NCI-H82 (cell line): Measurements from ENCODE around the gene RIMS1.
"Not testable (repeated sequence)": the region's sequence is repeated elsewhere in the genome, so short reads cannot be mapped to it uniquely, and the experiment has no call there.

Experiments used
- DNase-seq: peaks from one replicate; lab custom pipeline; 2025; lab: John Stamatoyannopoulos, UW

RIMS1 gene

GRCh38 chr6:72335203-72335602 is 448.9 kb downstream of the RIMS1 start:
- DNase-seq = not testable (repeated sequence)

- DNase-seq = no peak
Measured at GRCh38 chr6:72348926-72349325, 462.6 kb downstream of the RIMS1 start.

GRCh38 chr6:72350296-72350881 is 464.0 kb downstream of the RIMS1 start:
- DNase-seq = no peak

GRCh38 chr6:72363844-72364740 is 477.7 kb downstream of the RIMS1 start:
- DNase-seq = no peak

GRCh38 chr6:72365773-72366172 is 479.4 kb downstream of the RIMS1 start:
- no peak for DNase-seq

GRCh38 chr6:72367439-72367838 is 481.1 kb downstream of the RIMS1 start:
- no peak for DNase-seq

GRCh38 chr6:72371473-72371872 is 485.1 kb downstream of the RIMS1 start:
- no peak for DNase-seq

GRCh38 chr6:72374172-72374571 is 487.8 kb downstream of the RIMS1 start:
- no peak for DNase-seq

GRCh38 chr6:72374857-72375256 is 488.5 kb downstream of the RIMS1 start:
- no peak for DNase-seq

- no peak for DNase-seq
Measured at GRCh38 chr6:72376736-72377135, 490.4 kb downstream of the RIMS1 start.

- DNase-seq = peak; percentile 86
Measured at GRCh38 chr6:72381076-72381475, 494.7 kb downstream of the RIMS1 start.

- no peak for DNase-seq
Measured at GRCh38 chr6:72382602-72383529, 496.5 kb downstream of the RIMS1 start.

- no peak for DNase-seq
Measured at GRCh38 chr6:72386324-72386723, 500.0 kb downstream of the RIMS1 start.

GRCh38 chr6:72389698-72390097 is 503.3 kb downstream of the RIMS1 start:
- no peak for DNase-seq

- DNase-seq = no peak
Measured at GRCh38 chr6:72390548-72390947, 504.2 kb downstream of the RIMS1 start.

- DNase-seq = no peak
Measured at GRCh38 chr6:72401865-72402264, 515.5 kb downstream of the RIMS1 start.

- no peak for DNase-seq
Measured at GRCh38 chr6:72403413-72403812, 517.1 kb downstream of the RIMS1 start.

- DNase-seq = no peak
Measured at GRCh38 chr6:72406517-72406916, 520.2 kb downstream of the RIMS1 start.

GRCh38 chr6:72410769-72411168 is 524.4 kb downstream of the RIMS1 start:
- no peak for DNase-seq

GRCh38 chr6:72411872-72412708 is 525.7 kb downstream of the RIMS1 start:
- DNase-seq = peak; percentile 77

- no peak for DNase-seq
Measured at GRCh38 chr6:72412709-72413044, 526.3 kb downstream of the RIMS1 start.

GRCh38 chr6:72413884-72414283 is 527.5 kb downstream of the RIMS1 start:
- DNase-seq = no peak
